Erythroblast (primary cell): ENCODE measurements around the gene MYL7.

Source experiments
- DNase-seq, 2 experiments: peaks; one replicate each; lab custom pipeline; 2025; lab: John Stamatoyannopoulos, UW
- GATA1 ChIP-seq: IDR thresholded peaks from 2 replicates; pipeline ENCODE4 v1.6.1; 2011; ENCODE audit warnings: low read depth, mild to moderate bottlenecking, control low read depth, low read length, moderate library complexity
- POLR2A ChIP-seq: IDR thresholded peaks from 2 replicates; pipeline ENCODE4 v1.6.1; 2011; ENCODE audit warnings: mild to moderate bottlenecking, low read length

The MYL7 gene

GRCh38 chr7:44123190-44124003 lies 17.7 kb downstream of the MYL7 start, which contains the start of gene POLD2:
POLD2 (minus strand) TSS chr7:44123548; CDS start chr7:44122053, 1,495 bp downstream.
- TF ChIP-seq GATA1 = no peak
- TF ChIP-seq POLR2A = peak; percentile 77
- peak; percentile 96 to 97 for DNase-seq

- TF ChIP-seq GATA1 = no peak
- no peak for TF ChIP-seq POLR2A
- DNase-seq = no peak
Measured at GRCh38 chr7:44122529-44122928, 18.6 kb downstream of the MYL7 start.

- TF ChIP-seq POLR2A = no peak
- DNase-seq = no peak
Measured at GRCh38 chr7:44121761-44122420, 19.2 kb downstream of the MYL7 start.

GRCh38 chr7:44120395-44120794 lies 20.7 kb downstream of the MYL7 start:
- TF ChIP-seq GATA1 (no peak), POLR2A (no peak)
- DNase-seq = no peak

GRCh38 chr7:44119829-44120380 lies 21.2 kb downstream of the MYL7 start:
- DNase-seq = no peak
- TF ChIP-seq GATA1 = no peak
- TF ChIP-seq POLR2A = no peak

- no peak for DNase-seq
- no peak for TF ChIP-seq GATA1
- no peak for TF ChIP-seq POLR2A
Measured at GRCh38 chr7:44117801-44118429, 23.2 kb downstream of the MYL7 start.

- no peak for DNase-seq
- TF ChIP-seq POLR2A (no peak), GATA1 (no peak)
Measured at GRCh38 chr7:44116789-44117666, 24.1 kb downstream of the MYL7 start.

GRCh38 chr7:44116087-44116788 lies 24.9 kb downstream of the MYL7 start:
- DNase-seq = no peak
- TF ChIP-seq GATA1 = no peak
- TF ChIP-seq POLR2A = no peak

GRCh38 chr7:44114586-44115310 lies 26.4 kb downstream of the MYL7 start:
- no peak for DNase-seq
- no peak for TF ChIP-seq POLR2A
- no peak for TF ChIP-seq GATA1

- no peak for TF ChIP-seq GATA1
- TF ChIP-seq POLR2A = no peak
- DNase-seq = no peak
Measured at GRCh38 chr7:44113764-44114354, 27.3 kb downstream of the MYL7 start.

GRCh38 chr7:44112997-44113763 lies 28.0 kb downstream of the MYL7 start:
- TF ChIP-seq GATA1 = no peak
- no peak for TF ChIP-seq POLR2A
- DNase-seq = no peak
